SK-N-MC (cell line): ENCODE data around the gene SPRYD3.

ENCODE experiments used
- EZH2 ChIP-seq: fragments of 200-600 bp; sonication (generic); IDR thresholded peaks from one replicate; pipeline ENCODE4 v1.6.1; 2017; ENCODE audit warnings: antibody characterized with exemption
- FOXP2 ChIP-seq: optimal IDR thresholded peaks from 2 replicates; pipeline ENCODE3; 2011; ENCODE audit warnings: mild to moderate bottlenecking, moderate library complexity; ENCODE audit not compliant: insufficient read depth; ENCODE audit errors: extremely low read length, control extremely low read depth
- POLR2AphosphoS5 ChIP-seq: IDR thresholded peaks from 2 replicates; pipeline ENCODE4 v1.6.1; 2012; ENCODE audit warnings: mild to moderate bottlenecking, low read depth, low read length, borderline replicate concordance

- no peak for TF ChIP-seq EZH2
- no peak for TF ChIP-seq POLR2AphosphoS5
- no peak for TF ChIP-seq FOXP2
Observed at GRCh38 chr12:53102883-53103807, 24.0 kb upstream of the SPRYD3 start, which contains the start of gene SOAT2.
